Activated naive CD8-positive, alpha-beta T cell (primary cell): ENCODE data around the gene PLA2G2C.
"Not testable (repeated sequence)": the region's sequence is repeated elsewhere in the genome, so short reads cannot be mapped to it uniquely, and the experiment has no call there.

Experiments
- H3K27ac Mint-ChIP-seq: one replicate; pipeline ENCODE4 v1.8.0; 2021; ENCODE audit warnings: mixed read lengths
- H3K27me3 Mint-ChIP-seq: one replicate; pipeline ENCODE4 v1.8.0; 2021; ENCODE audit warnings: mixed read lengths
- H3K36me3 Mint-ChIP-seq: one replicate; pipeline ENCODE4 v1.8.0; 2021; ENCODE audit warnings: mixed read lengths
- H3K4me1 Mint-ChIP-seq: one replicate; pipeline ENCODE4 v1.8.0; 2021; ENCODE audit warnings: low read depth, mixed read lengths
- H3K4me3 Mint-ChIP-seq: one replicate; pipeline ENCODE4 v1.8.0; 2021; ENCODE audit warnings: mild to moderate bottlenecking, mixed read lengths
- H3K9me3 Mint-ChIP-seq: one replicate; pipeline ENCODE4 v1.8.0; 2021; ENCODE audit warnings: low read depth, mixed read lengths

Gene PLA2G2C, protein sequence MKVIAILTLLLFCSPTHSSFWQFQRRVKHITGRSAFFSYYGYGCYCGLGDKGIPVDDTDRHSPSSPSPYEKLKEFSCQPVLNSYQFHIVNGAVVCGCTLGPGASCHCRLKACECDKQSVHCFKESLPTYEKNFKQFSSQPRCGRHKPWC

DNA sequence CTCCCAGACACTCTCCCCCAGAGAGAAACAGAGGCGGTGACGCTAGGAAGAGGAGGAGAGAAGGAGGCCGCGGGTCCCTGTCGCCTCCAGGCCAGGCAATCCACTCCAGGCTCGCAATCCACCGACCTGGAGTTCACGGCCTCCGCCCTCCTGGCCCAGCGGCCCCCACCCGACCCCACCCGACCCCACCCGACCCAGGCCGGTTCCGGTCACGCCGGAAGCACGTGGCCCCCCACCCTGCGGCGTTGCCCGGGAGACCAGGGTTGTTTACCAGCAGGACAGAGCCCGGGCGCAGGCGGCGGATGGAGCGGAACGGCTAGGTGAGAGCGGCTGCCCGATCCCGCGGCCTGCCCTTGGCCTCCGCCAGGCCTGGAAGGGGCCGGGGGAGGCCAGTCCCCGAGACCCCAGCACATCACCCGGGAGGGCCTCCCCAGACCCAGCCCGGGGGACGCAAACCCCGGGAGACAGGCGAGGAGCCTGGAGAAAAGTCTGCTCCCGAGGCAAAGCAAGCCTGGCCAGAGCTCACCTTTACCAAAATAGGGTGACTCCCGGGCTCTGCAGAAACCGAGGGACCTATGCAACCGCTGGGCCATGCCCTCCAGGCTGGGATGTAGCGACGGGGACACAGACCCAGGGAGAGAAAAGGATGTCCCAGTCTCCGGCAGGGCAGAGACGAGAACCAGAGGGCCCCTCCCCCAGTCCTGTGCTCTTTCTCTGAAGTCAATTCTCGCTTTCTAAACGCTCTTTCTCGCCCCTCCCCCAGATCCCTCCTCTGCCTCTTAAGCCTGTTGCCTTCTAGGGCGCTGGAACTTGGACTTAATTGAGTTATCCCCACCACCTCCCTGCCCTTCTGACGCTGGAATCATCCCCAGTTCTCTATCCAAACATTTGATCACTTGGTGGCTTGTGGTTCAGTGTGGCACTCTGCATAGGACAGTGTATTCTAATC, at the start of gene PLA2G2C, which contains the start of gene UBXN10:
PLA2G2C (minus strand) TSS at position 685 of the 949 bp plus-strand sequence. CDS start 9,155 bp downstream, outside the sequence.
UBXN10 (plus strand) TSS at position 263 of the 949 bp plus-strand sequence. CDS start 4,466 bp downstream, outside the sequence.
- H3K9me3 Mint-ChIP-seq: no peaks in the 10 kb centered on the region
- H3K4me3 Mint-ChIP-seq: peak within 1 kb of the TSS; percentile 83
- peaks cover 3% of the 10 kb centered on the region for H3K27me3 Mint-ChIP-seq
- H3K27ac Mint-ChIP-seq: peak within 1 kb of the TSS; percentile 72
- H3K36me3 Mint-ChIP-seq: no peaks in the 10 kb centered on the region
- H3K4me1 Mint-ChIP-seq: peaks cover 46% of the 10 kb centered on the region

DNA sequence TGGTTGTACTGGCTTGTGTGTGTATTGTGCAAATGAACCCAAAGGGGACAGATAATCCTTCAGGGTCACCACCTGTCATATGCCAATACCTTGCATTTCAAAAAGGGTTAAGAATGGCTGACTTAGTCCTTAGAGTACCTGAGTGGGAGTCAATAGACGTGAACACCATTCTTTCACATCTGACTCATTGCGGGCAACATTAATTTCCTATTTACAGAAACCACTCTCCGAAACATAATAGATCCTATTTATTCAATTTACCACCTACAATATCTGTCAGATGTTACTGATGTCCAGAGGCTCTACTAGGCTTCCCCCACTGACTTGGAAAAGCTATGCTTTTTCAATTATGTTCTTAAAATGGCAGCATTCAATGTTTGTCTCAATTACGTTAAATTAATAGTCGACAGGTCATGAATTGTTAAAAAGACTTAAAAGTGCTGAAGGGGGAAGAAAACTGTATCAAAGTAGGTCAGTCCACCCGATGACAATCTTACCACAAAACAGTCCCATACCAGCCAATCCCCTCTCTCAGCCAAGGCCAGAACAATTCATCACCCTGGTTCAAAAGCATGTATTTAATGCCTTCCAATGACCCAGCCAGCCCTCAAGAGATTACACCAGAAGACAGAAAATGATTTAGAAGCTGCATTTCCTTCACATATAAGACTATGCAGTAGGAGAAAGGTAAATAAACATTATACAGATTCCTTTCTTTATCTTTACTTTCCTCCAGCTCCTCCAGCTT, 48.6 kb upstream of the PLA2G2C start:
- Mint-ChIP-seq H3K4me1 (no peaks in the 10 kb centered on the region), H3K27ac (no peak overlapping the region), H3K27me3 (peaks cover 14% of the 10 kb centered on the region), H3K4me3 (no peak overlapping the region), H3K36me3 (no peaks in the 10 kb centered on the region), H3K9me3 (no peaks in the 10 kb centered on the region)

- Mint-ChIP-seq H3K36me3 (no peaks in the 10 kb centered on the region), H3K4me1 (no peaks in the 10 kb centered on the region), H3K27ac (no peak overlapping the region), H3K27me3 (peaks cover 14% of the 10 kb centered on the region), H3K9me3 (no peaks in the 10 kb centered on the region), H3K4me3 (no peak overlapping the region)
These were observed 47.5 kb upstream of the PLA2G2C start for GRCh38 chr1:20233866-20234265.

- Mint-ChIP-seq H3K4me3 (no peak overlapping the region), H3K36me3 (no peaks in the 10 kb centered on the region), H3K4me1 (no peaks in the 10 kb centered on the region), H3K27me3 (peaks cover 14% of the 10 kb centered on the region), H3K27ac (no peak overlapping the region), H3K9me3 (no peaks in the 10 kb centered on the region)
These were observed 47.1 kb upstream of the PLA2G2C start for GRCh38 chr1:20233394-20233793.

GRCh38 chr1:20232564-20232963, 46.2 kb upstream of the PLA2G2C start:
- H3K4me1 Mint-ChIP-seq, H3K36me3 Mint-ChIP-seq, H3K4me3 Mint-ChIP-seq, H3K9me3 Mint-ChIP-seq, H3K27ac Mint-ChIP-seq: not testable (repeated sequence)
- H3K27me3 Mint-ChIP-seq: peaks cover 16% of the 10 kb centered on the region

GRCh38 chr1:20229171-20229570, 42.9 kb upstream of the PLA2G2C start:
- no peaks in the 10 kb centered on the region for H3K36me3 Mint-ChIP-seq
- no peak overlapping the region for H3K4me3 Mint-ChIP-seq
- H3K27me3 Mint-ChIP-seq: peaks cover 28% of the 10 kb centered on the region
- no peak overlapping the region for H3K27ac Mint-ChIP-seq
- no peaks in the 10 kb centered on the region for H3K4me1 Mint-ChIP-seq
- no peaks in the 10 kb centered on the region for H3K9me3 Mint-ChIP-seq

- H3K36me3 Mint-ChIP-seq: no peaks in the 10 kb centered on the region
- peaks cover 28% of the 10 kb centered on the region for H3K27me3 Mint-ChIP-seq
- H3K4me1 Mint-ChIP-seq: no peaks in the 10 kb centered on the region
- no peaks in the 10 kb centered on the region for H3K9me3 Mint-ChIP-seq
- no peak overlapping the region for H3K27ac Mint-ChIP-seq
- no peak overlapping the region for H3K4me3 Mint-ChIP-seq
These were observed 42.1 kb upstream of the PLA2G2C start for GRCh38 chr1:20228314-20228825.

GRCh38 chr1:20227704-20228103, 41.4 kb upstream of the PLA2G2C start:
- no peaks in the 10 kb centered on the region for H3K9me3 Mint-ChIP-seq
- H3K27ac Mint-ChIP-seq: no peak overlapping the region
- H3K36me3 Mint-ChIP-seq: no peaks in the 10 kb centered on the region
- no peak overlapping the region for H3K4me3 Mint-ChIP-seq
- no peaks in the 10 kb centered on the region for H3K4me1 Mint-ChIP-seq
- peaks cover 31% of the 10 kb centered on the region for H3K27me3 Mint-ChIP-seq

DNA sequence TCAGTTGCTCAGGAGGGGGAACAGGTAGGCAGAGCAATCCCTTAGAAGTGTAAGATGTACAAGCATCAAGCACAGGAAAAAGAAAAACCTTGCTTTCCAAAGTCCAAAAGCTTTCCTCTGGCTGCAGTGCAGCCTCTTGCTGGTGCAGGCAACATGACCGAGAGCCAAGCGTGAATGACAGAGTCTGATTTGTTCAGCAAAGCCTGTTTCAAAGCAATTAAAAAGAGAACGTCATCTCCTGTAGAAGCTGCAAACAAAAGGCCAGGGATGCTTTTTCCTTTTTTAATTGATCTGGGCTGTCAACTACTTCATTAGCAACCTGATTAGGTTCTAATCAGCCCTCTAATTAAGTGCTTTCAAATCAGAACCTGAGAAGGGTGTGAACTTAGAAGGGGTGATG, 38.2 kb upstream of the PLA2G2C start:
- H3K9me3 Mint-ChIP-seq: no peaks in the 10 kb centered on the region
- H3K4me3 Mint-ChIP-seq: no peak overlapping the region
- no peaks in the 10 kb centered on the region for H3K36me3 Mint-ChIP-seq
- H3K4me1 Mint-ChIP-seq: no peaks in the 10 kb centered on the region
- H3K27ac Mint-ChIP-seq: no peak overlapping the region
- peaks cover 31% of the 10 kb centered on the region for H3K27me3 Mint-ChIP-seq

- H3K27me3 Mint-ChIP-seq: peaks cover 29% of the 10 kb centered on the region
These were observed 37.5 kb upstream of the PLA2G2C start for GRCh38 chr1:20223551-20224419.

GRCh38 chr1:20223106-20223505, 36.8 kb upstream of the PLA2G2C start:
- Mint-ChIP-seq H3K4me1 (no peaks in the 10 kb centered on the region), H3K9me3 (no peaks in the 10 kb centered on the region), H3K27me3 (peaks cover 29% of the 10 kb centered on the region)

More at GRCh38 chr1:20223551-20224419, 37.5 kb upstream of the PLA2G2C start:
- Mint-ChIP-seq H3K9me3 (no peaks in the 10 kb centered on the region), H3K27ac (no peak overlapping the region), H3K36me3 (no peaks in the 10 kb centered on the region), H3K4me1 (no peaks in the 10 kb centered on the region), H3K4me3 (no peak overlapping the region)

DNA sequence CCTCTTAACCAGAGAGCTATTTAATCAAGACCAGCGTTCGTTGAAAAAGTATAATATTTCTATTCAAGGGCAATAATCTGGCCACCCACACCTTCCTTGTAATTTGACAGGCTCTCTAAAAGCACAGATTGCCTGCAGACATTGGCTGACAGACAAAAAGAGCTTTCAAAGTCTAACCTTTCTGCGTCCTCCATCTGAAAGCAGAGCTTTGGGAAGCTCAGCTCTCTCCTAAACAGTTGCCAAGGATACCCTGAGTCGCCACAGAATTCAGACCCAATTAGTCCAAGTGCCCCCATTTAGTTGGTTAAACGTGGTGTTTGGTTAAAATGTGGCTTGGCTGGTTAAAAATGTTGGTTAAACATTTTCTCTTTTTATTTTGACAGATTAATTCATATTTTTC, 33.7 kb upstream of the PLA2G2C start:
- H3K4me1 Mint-ChIP-seq: no peaks in the 10 kb centered on the region
- no peak overlapping the region for H3K27ac Mint-ChIP-seq
- no peak overlapping the region for H3K4me3 Mint-ChIP-seq
- no peaks in the 10 kb centered on the region for H3K36me3 Mint-ChIP-seq
- H3K27me3 Mint-ChIP-seq: peaks cover 24% of the 10 kb centered on the region
- no peaks in the 10 kb centered on the region for H3K9me3 Mint-ChIP-seq

More at GRCh38 chr1:20223106-20223505, 36.8 kb upstream of the PLA2G2C start:
- Mint-ChIP-seq H3K36me3 (no peaks in the 10 kb centered on the region), H3K4me3 (no peak overlapping the region), H3K27ac (no peak overlapping the region)

DNA sequence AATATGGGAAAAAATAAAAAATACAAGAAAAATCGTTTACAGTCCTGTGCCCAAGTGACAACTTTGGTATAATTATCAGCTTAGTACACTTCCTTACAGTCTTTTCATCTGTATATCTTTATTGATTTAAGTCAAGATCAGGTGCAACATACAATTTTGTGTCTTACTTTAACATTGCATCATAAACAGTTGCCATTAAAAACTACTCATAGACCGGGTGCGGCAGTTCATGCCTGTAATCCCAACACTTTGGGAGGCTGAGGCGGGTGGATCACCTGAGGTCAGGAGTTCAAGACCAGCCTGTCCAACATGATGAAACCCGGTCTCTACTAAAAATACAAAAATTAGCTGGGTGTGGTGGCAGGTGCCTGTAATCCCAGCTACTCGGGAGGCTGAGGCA, 32.7 kb upstream of the PLA2G2C start:
- not testable (repeated sequence) for H3K27ac Mint-ChIP-seq, H3K36me3 Mint-ChIP-seq, H3K4me1 Mint-ChIP-seq, H3K4me3 Mint-ChIP-seq, H3K9me3 Mint-ChIP-seq
- peaks cover 24% of the 10 kb centered on the region for H3K27me3 Mint-ChIP-seq

- no peaks in the 10 kb centered on the region for H3K9me3 Mint-ChIP-seq
- H3K4me3 Mint-ChIP-seq: no peak overlapping the region
- peaks cover 9% of the 10 kb centered on the region for H3K4me1 Mint-ChIP-seq
- no peak overlapping the region for H3K27ac Mint-ChIP-seq
- peaks cover 18% of the 10 kb centered on the region for H3K27me3 Mint-ChIP-seq
- H3K36me3 Mint-ChIP-seq: no peaks in the 10 kb centered on the region
These were observed 30.3 kb upstream of the PLA2G2C start for GRCh38 chr1:20216574-20216973.
